HG02938 (cell line): ENCODE data around the gene KHNYN.

Experiments
- ATAC-seq: cut with Tn5 transposase; IDR thresholded peaks from one replicate; pipeline ENCODE4 v1.9.1; 2021; ENCODE audit warnings: mild to moderate bottlenecking, moderate library complexity; ENCODE audit not compliant: unreplicated experiment

Gene KHNYN

GRCh38 chr14:24399999-24400718, 29.6 kb upstream of the KHNYN start:
- ATAC-seq = no peak

- ATAC-seq = no peak
Observed at GRCh38 chr14:24401810-24402702, 27.7 kb upstream of the KHNYN start.

GRCh38 chr14:24403294-24403998, 26.3 kb upstream of the KHNYN start:
- ATAC-seq = no peak

- no peak for ATAC-seq
Observed at GRCh38 chr14:24404814-24405213, 24.9 kb upstream of the KHNYN start.

DNA sequence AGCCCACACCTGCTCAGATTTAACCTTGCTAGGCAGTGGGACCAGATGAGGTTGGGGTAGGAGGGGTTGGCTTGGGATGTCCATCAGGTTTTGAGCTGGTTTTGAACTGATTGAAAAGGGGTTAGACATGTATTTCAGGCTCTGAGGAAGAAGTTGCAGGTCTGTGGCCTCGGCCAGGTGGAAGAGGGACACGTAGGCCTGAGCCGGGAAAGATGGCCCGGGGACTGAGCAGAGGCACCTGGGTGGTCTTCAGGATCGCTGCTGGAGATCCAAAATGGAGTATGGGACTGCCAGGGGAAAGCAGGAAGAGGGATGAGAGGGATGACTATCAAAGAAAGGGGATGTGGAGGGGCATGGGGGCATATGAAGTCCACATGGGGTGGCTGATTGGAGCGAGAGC, 23.3 kb upstream of the KHNYN start:
- ATAC-seq = no peak

DNA sequence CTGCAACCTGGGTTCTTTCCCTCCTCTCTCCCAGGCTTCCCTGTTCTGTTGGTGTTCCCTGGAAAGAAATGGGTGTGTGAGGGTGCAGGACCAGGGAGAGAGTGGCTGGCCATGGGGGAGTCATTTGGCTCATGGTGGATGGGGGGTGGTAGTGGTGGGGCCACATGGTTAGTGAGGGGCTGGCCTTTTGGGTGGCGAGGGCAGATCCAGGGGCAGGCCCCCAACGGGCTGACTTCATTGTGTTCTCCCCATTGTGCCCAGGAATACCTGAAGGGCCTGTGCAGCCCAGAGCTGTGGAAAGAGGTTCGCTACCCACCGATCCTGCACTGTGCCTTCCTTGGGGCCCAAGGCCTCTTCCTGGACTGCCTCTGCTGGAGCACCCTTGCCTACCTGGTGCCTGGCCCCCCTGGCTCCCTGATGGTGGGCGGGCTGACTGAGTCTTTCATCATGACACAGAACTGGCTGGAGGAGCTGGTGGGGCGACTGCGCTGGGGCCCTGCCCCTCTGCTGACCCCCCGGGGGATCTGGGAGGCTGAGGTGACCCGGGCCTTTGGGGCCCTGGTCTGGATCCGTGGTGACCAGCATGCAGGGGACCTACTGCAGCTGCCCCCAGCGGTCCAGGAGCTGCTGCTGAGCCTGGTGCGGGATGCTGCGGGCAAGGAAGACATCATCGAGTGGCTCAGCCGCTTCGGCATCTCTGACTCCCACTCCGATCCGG, 22.0 kb upstream of the KHNYN start:
- no peak for ATAC-seq

- no peak for ATAC-seq
Observed at GRCh38 chr14:24408764-24409163, 21.0 kb upstream of the KHNYN start.

GRCh38 chr14:24409192-24409591, 20.6 kb upstream of the KHNYN start:
- ATAC-seq = no peak

DNA sequence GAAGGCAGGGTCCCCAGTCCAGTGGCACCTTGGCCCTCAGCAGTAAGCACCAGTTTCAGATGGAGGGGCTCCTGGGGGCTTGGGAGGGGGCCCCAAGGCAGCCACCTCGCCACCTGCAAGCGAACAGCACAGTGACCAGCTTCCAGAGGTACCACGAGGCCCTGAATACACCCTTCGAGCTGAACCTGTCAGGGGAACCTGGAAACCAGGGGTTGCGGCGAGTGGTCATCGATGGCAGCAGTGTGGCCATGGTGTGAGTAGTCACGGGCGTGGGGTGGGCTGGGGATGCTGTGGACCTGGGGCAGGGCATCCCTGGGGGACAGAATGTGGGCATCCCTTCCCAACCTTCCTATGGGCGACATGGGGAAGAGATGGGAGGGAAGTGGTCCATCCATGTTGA, 19.8 kb upstream of the KHNYN start:
- no peak for ATAC-seq

GRCh38 chr14:24411443-24412389, 18.0 kb upstream of the KHNYN start:
- ATAC-seq = no peak

DNA sequence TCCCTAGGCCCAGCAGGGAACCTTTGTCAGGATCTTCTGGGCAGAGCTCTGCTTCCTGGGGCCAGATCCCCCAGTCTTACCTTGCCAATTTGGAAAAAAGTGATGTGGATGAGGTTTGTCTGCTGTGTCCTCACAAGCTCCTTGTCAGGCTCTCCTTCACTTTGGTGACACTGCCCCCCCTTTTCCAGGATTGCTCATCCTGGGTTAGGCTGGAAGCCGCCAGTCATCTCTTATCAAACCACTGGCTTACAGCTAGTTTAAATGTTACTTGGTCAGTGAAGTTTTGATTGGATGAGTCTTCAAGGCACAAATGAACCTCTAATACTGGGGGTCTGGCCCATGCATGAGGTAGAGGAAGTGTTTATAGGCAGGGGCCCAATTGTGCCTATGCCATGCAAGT, 15.7 kb upstream of the KHNYN start:
- ATAC-seq = no peak

DNA sequence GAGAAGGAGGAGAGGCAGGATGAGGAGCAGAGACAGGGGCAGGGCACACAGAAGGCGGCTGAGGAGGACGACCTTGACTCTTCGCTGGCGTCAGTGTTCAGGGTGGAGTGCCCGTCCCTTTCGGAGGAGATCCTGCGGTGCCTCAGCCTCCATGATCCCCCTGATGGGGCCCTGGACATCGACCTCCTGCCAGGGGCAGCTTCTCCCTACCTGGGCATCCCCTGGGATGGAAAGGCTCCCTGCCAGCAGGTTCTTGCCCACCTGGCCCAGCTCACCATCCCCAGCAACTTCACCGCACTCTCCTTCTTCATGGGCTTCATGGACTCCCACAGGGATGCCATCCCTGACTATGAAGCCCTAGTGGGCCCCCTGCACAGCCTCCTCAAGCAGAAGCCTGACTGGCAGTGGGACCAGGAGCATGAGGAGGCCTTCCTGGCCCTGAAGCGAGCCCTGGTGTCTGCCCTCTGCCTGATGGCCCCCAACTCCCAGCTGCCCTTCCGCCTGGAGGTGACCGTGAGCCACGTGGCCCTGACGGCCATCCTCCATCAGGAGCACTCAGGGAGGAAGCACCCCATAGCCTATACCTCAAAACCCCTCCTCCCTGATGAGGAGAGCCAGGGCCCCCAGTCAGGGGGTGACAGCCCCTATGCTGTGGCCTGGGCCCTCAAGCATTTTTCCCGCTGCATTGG, 14.9 kb upstream of the KHNYN start:
- ATAC-seq = no peak

GRCh38 chr14:24415421-24416253, 14.1 kb upstream of the KHNYN start:
- ATAC-seq = no peak

DNA sequence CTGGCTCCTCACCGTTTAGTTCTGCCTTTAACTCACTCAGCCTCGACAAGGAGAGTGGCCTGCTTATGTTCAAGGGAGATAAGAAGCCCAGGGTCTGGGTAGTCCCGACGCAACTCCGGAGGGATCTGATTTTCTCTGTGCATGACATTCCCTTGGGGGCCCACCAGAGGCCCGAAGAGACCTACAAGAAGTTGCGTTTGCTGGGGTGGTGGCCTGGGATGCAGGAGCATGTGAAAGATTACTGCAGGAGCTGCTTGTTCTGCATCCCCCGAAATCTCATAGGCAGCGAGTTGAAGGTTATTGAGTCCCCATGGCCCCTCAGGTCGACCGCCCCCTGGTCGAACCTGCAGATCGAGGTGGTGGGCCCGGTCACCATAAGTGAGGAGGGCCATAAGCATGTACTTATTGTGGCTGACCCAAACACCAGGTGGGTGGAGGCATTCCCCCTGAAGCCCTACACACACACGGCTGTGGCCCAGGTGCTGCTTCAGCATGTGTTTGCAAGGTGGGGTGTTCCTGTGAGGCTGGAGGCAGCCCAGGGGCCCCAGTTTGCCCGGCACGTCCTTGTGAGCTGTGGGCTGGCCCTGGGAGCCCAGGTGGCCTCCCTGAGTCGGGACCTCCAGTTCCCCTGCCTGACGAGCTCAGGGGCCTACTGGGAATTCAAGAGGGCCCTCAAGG, 13.4 kb upstream of the KHNYN start:
- no peak for ATAC-seq

DNA sequence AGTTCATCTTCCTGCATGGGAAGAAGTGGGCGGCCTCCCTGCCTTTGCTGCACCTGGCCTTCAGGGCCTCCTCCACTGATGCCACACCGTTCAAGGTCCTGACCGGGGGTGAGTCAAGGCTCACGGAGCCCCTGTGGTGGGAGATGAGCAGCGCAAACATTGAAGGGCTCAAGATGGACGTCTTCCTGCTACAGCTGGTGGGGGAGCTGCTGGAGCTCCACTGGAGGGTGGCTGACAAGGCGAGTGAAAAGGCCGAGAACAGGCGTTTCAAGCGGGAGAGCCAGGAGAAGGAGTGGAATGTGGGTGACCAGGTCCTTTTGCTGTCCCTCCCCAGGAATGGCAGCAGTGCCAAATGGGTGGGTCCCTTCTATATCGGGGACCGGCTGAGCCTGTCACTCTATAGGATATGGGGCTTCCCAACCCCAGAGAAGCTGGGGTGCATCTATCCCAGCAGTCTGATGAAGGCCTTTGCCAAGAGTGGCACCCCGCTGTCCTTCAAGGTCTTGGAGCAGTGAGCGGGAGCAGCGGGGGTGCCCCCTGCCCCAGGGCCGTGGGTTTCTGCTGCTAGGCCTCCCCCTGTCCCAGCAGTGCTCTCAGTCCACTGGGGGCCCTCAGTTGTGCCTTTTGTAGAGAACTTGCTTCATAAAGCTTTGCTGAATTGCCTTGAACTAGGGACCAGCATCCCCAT, 12.7 kb upstream of the KHNYN start:
- no peak for ATAC-seq

GRCh38 chr14:24417832-24418491, 11.8 kb upstream of the KHNYN start:
- no peak for ATAC-seq

DNA sequence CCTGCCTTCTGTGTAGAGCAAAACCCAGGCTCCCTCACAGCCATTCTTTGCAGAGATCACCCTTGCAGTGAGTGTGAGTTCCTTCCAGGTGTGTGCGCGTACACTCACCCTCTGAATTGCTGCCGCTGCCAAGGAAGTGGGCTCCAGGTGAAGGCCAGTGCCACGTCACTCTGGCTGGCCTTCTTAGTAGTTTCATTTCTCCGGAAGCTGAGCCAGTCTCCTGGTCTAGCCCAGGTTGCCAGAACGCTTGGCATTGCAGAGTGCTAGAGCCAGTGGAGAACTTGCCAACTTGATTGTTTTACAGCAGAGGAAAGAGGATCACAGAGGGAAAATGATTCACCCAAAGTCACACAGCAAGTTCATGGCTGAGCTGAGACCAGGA, 11.3 kb upstream of the KHNYN start:
- no peak for ATAC-seq
